ENCODE data around the gene DMAC2L.

DMAC2L gene

GRCh38 chr14:50344876-50345563, 32.9 kb downstream of the DMAC2L start:
- H3K27ac ChIP-seq (ENCODE audit: low read length): no peak overlapping the region
- H4K20me1 ChIP-seq (ENCODE audit: insufficient read depth, low read length): no peaks in the 10 kb centered on the region
- H2AFZ ChIP-seq (ENCODE audit: low read depth, low read length): no peak overlapping the region
- H3K4me1 ChIP-seq (ENCODE audit: insufficient read depth, low read length): no peaks in the 10 kb centered on the region
- no peaks in the 10 kb centered on the region for H3K9me3 ChIP-seq (ENCODE audit: insufficient read depth, low read length, severe bottlenecking)
- peaks cover 3% of the 10 kb centered on the region; the same call in 1 of the 2 replicates for H3K36me3 ChIP-seq (ENCODE audit: insufficient read depth, low read length)
- ATAC-seq (ENCODE audit: insufficient read depth, low read depth): no peak
- no peak for DNase-seq
- no peak for TF ChIP-seq CTCF (IDR thresholded peaks at IDR 0.05; ENCODE audit: borderline replicate concordance, extremely low read depth, low read length, poor library complexity, severe bottlenecking)
- no peak for TF ChIP-seq EZH2 (IDR thresholded peaks at IDR 0.05; ENCODE audit: borderline replicate concordance, low read depth, low read length, severe bottlenecking)
- no peak overlapping the region for H3K9ac ChIP-seq (ENCODE audit: low read depth, low read length)
- no peaks in the 10 kb centered on the region for H3K79me2 ChIP-seq (ENCODE audit: insufficient read depth, low read length)
- H3K27me3 ChIP-seq (ENCODE audit: insufficient read depth, low read length, poor library complexity): no peaks in the 10 kb centered on the region
- no peak overlapping the region for H3K4me2 ChIP-seq (ENCODE audit: insufficient read depth, low read length)
- no peak overlapping the region for H3K4me3 ChIP-seq (ENCODE audit: low read depth in 1 of 2, low read length in 2 of 2)

DNA sequence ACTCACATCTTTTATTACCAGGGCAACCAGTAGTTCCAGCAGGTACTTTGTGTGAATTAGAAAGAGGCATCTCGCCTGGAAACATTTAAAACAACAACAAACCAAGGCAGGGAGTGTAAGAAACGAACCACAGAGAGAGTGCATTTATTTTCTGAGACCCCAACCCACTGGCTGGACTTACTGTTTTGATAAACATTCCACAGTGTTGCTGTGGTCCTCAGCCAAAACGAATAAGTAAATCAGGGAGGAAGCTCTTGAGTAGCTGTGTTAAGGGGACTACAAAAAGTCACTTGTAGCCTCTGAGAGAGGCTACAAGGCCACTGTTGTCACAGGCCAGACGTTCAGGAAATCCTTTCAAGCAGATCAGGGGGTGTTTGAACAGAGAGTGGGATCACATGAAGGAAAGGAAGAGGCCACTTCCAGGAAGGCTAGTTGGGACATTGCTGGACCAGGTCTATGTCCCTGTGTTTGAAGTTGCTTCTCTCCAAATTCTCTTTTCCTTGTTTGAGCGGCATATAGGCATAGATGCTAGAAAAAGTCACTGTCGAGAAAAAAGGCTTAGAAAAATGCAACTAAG, 33.8 kb downstream of the DMAC2L start:
- no peaks in the 10 kb centered on the region for H4K20me1 ChIP-seq (ENCODE audit: insufficient read depth, low read length)

GRCh38 chr14:50347521-50347920, 35.4 kb downstream of the DMAC2L start:
- Histone ChIP-seq H4K20me1 (ENCODE audit: insufficient read depth, low read length) (no peaks in the 10 kb centered on the region), H3K9me3 (ENCODE audit: insufficient read depth, low read length, severe bottlenecking) (no peaks in the 10 kb centered on the region), H3K36me3 (ENCODE audit: insufficient read depth, low read length) (no peaks in the 10 kb centered on the region), H3K4me2 (ENCODE audit: insufficient read depth, low read length) (no peak overlapping the region), H3K9ac (ENCODE audit: low read depth, low read length) (no peak overlapping the region), H3K27me3 (ENCODE audit: insufficient read depth, low read length, poor library complexity) (no peaks in the 10 kb centered on the region), H2AFZ (ENCODE audit: low read depth, low read length) (no peak overlapping the region), H3K4me3 (ENCODE audit: low read depth in 1 of 2, low read length in 2 of 2) (no peak overlapping the region), H3K27ac (ENCODE audit: low read length) (no peak overlapping the region), H3K79me2 (ENCODE audit: insufficient read depth, low read length) (no peaks in the 10 kb centered on the region), H3K4me1 (ENCODE audit: insufficient read depth, low read length) (no peaks in the 10 kb centered on the region)
- no peak for ATAC-seq (ENCODE audit: insufficient read depth, low read depth)
- DNase-seq: no peak
- no peak for TF ChIP-seq EZH2 (IDR thresholded peaks at IDR 0.05; ENCODE audit: borderline replicate concordance, low read depth, low read length, severe bottlenecking)
- TF ChIP-seq CTCF (IDR thresholded peaks at IDR 0.05; ENCODE audit: borderline replicate concordance, extremely low read depth, low read length, poor library complexity, severe bottlenecking): no peak

More for the DNA sequence above, 33.8 kb downstream of the DMAC2L start:
- no peak overlapping the region for H3K4me3 ChIP-seq (ENCODE audit: low read depth in 1 of 2, low read length in 2 of 2)
- no peaks in the 10 kb centered on the region for H3K79me2 ChIP-seq (ENCODE audit: insufficient read depth, low read length)
- H3K27ac ChIP-seq (ENCODE audit: low read length): no peak overlapping the region
- H3K36me3 ChIP-seq (ENCODE audit: insufficient read depth, low read length): peaks cover 1% of the 10 kb centered on the region; the same call in 1 of the 2 replicates
- DNase-seq: no peak
- TF ChIP-seq CTCF (IDR thresholded peaks at IDR 0.05; ENCODE audit: borderline replicate concordance, extremely low read depth, low read length, poor library complexity, severe bottlenecking): no peak
- no peak for TF ChIP-seq EZH2 (IDR thresholded peaks at IDR 0.05; ENCODE audit: borderline replicate concordance, low read depth, low read length, severe bottlenecking)
- H3K9ac ChIP-seq (ENCODE audit: low read depth, low read length): no peak overlapping the region
- no peak for ATAC-seq (ENCODE audit: insufficient read depth, low read depth)
- no peaks in the 10 kb centered on the region for H3K27me3 ChIP-seq (ENCODE audit: insufficient read depth, low read length, poor library complexity)
- H2AFZ ChIP-seq (ENCODE audit: low read depth, low read length): no peak overlapping the region
- no peak overlapping the region for H3K4me2 ChIP-seq (ENCODE audit: insufficient read depth, low read length)
- no peaks in the 10 kb centered on the region for H3K4me1 ChIP-seq (ENCODE audit: insufficient read depth, low read length)
- no peaks in the 10 kb centered on the region for H3K9me3 ChIP-seq (ENCODE audit: insufficient read depth, low read length, severe bottlenecking)

Data from DND-41 (cell line).